Measurements from ENCODE around the gene MOGAT2.
"Not testable (repeated sequence)": the region's sequence is repeated elsewhere in the genome, so short reads cannot be mapped to it uniquely, and the experiment has no call there.

DNA sequence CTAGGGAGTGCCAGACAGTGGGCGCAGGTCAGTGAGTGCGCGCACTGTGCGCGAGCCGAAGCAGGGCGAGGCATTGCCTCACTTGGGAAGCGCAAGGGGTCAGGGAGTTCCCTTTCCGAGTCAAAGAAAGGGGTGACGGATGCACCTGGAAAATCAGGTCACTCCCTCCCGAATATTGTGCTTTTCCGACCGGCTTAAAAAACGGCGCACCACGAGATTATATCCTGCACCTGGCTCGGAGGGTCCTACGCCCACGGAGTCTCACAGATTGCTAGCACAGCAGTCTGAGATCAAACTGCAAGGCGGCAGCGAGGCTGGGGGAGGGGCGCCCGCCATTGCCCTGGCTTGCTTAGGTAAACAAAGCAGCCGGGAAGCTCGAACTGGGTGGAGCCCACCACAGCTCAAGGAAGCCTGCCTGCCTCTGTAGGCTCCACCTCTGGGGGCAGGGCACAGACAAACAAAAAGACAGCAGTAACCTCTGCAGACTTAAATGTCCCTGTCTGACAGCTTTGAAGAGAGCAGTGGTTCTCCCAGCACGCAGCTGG lies 31.2 kb downstream of the MOGAT2 start:
- TF ChIP-seq YY1 (IDR thresholded peaks at IDR 0.05; ENCODE audit: insufficient read depth, insufficient read length); SUZ12 (IDR thresholded peaks at IDR 0.05; ENCODE audit: extremely low read depth, insufficient read depth, insufficient read length); ZNF274 (IDR thresholded peaks at IDR 0.05; ENCODE audit: low read depth, low read length): not testable (repeated sequence)
